ENCODE results near the gene CGNL1.
A peak's percentile ranks its signal among the peaks of the same experiment; 100 is the strongest.

CGNL1 gene

GRCh38 chr15:57500979-57501576, 124.8 kb downstream of the CGNL1 start:
- no peak for DNase-seq

- DNase-seq, result no peak
Measured at GRCh38 chr15:57502116-57502515, 125.8 kb downstream of the CGNL1 start.

GRCh38 chr15:57503051-57503702, 126.9 kb downstream of the CGNL1 start:
- no peak for DNase-seq

- no peak for DNase-seq
Measured at GRCh38 chr15:57503911-57504598, 127.8 kb downstream of the CGNL1 start.

- no peak for DNase-seq
Measured at GRCh38 chr15:57504599-57504940, 128.3 kb downstream of the CGNL1 start.

GRCh38 chr15:57505056-57505715, 128.9 kb downstream of the CGNL1 start:
- DNase-seq, result no peak

GRCh38 chr15:57505949-57506391, 129.7 kb downstream of the CGNL1 start:
- DNase-seq, result peak; percentile 91

- no peak for DNase-seq
Measured at GRCh38 chr15:57506422-57506821, 130.1 kb downstream of the CGNL1 start.

- no peak for DNase-seq
Measured at GRCh38 chr15:57507111-57507510, 130.8 kb downstream of the CGNL1 start.

- DNase-seq, result no peak
Measured at GRCh38 chr15:57509126-57509525, 132.8 kb downstream of the CGNL1 start.

- no peak for DNase-seq
Measured at GRCh38 chr15:57509965-57510364, 133.7 kb downstream of the CGNL1 start.

- DNase-seq, result peak; percentile 77
Measured at GRCh38 chr15:57510647-57511046, 134.3 kb downstream of the CGNL1 start.

GRCh38 chr15:57516327-57517029, 140.2 kb downstream of the CGNL1 start:
- no peak for DNase-seq

GRCh38 chr15:57517030-57517671, 140.8 kb downstream of the CGNL1 start:
- DNase-seq, result no peak

- DNase-seq, result no peak
Measured at GRCh38 chr15:57518779-57519405, 142.6 kb downstream of the CGNL1 start.

- no peak for DNase-seq
Measured at GRCh38 chr15:57519806-57520205, 143.5 kb downstream of the CGNL1 start.

- DNase-seq, result no peak
Measured at GRCh38 chr15:57521503-57521902, 145.2 kb downstream of the CGNL1 start.

- DNase-seq, result no peak
Measured at GRCh38 chr15:57522148-57522547, 145.8 kb downstream of the CGNL1 start.

GRCh38 chr15:57525581-57525980, 149.3 kb downstream of the CGNL1 start:
- no peak for DNase-seq

GRCh38 chr15:57526076-57526475, 149.8 kb downstream of the CGNL1 start:
- DNase-seq, result no peak

GRCh38 chr15:57526615-57527014, 150.3 kb downstream of the CGNL1 start:
- DNase-seq, result no peak
